ENCODE measurements around the gene TTR.

- TF ChIP-seq, protein P1, sequence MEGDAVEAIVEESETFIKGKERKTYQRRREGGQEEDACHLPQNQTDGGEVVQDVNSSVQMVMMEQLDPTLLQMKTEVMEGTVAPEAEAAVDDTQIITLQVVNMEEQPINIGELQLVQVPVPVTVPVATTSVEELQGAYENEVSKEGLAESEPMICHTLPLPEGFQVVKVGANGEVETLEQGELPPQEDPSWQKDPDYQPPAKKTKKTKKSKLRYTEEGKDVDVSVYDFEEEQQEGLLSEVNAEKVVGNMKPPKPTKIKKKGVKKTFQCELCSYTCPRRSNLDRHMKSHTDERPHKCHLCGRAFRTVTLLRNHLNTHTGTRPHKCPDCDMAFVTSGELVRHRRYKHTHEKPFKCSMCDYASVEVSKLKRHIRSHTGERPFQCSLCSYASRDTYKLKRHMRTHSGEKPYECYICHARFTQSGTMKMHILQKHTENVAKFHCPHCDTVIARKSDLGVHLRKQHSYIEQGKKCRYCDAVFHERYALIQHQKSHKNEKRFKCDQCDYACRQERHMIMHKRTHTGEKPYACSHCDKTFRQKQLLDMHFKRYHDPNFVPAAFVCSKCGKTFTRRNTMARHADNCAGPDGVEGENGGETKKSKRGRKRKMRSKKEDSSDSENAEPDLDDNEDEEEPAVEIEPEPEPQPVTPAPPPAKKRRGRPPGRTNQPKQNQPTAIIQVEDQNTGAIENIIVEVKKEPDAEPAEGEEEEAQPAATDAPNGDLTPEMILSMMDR (conservative IDR thresholded peaks at IDR 0.05; ENCODE audit: low read length), result no peak
- no peak for TF ChIP-seq EZH2phosphoT487 (IDR thresholded peaks at IDR 0.05; ENCODE audit: borderline replicate concordance)
Observed at GRCh38 chr18:31566576-31567306, 24.9 kb upstream of the TTR start.

Data from Loucy (cell line).